ENCODE results near the gene RGS9BP. TPM values are rescaled to one million over a fixed set of nuclear protein-coding genes. Genes with fewer than 3 reads are reported as not detected.

RGS9BP gene
- total and polyA plus RNA-seq, 2 experiments from 2014 or later, result 0.83 TPM; not detected in 1

GRCh38 chr19:32720936-32721250 lies 45.2 kb downstream of the RGS9BP start (continued):
- TF ChIP-seq REST (IDR thresholded peaks at IDR 0.05; ENCODE audit: unreplicated experiment), result no peak
- TF ChIP-seq ZNF114 (CRISPR knock-in tag; IDR thresholded peaks at IDR 0.05), result no peak
- TF ChIP-seq NANOG (IDR thresholded peaks at IDR 0.05; ENCODE audit: borderline replicate concordance), result no peak
- TF ChIP-seq POLR2AphosphoS5 (IDR thresholded peaks at IDR 0.05; ENCODE audit: low read depth), result no peak
- TF ChIP-seq ZNF331 (CRISPR knock-in tag; IDR thresholded peaks at IDR 0.05; ENCODE audit: low read depth), result no peak
- TF ChIP-seq EZH2phosphoT487 (IDR thresholded peaks at IDR 0.05; ENCODE audit: unreplicated experiment), result no peak
- TF ChIP-seq CREB1 (CRISPR knock-in tag; IDR thresholded peaks at IDR 0.05; ENCODE audit: low read depth), result no peak
- no peak for TF ChIP-seq CTCF (conservative IDR thresholded peaks at IDR 0.05; ENCODE audit: low read depth in 2 of 2)
- no peak for TF ChIP-seq ETS1 (IDR thresholded peaks at IDR 0.05)
- no peak for TF ChIP-seq STAT1 (IDR thresholded peaks at IDR 0.05; ENCODE audit: unreplicated experiment)

Small RNA genes lying within 50 kb of the gene (small RNA-seq; reads per million reads assigned to genes)
- not detected for gene RN7SL789P (ENCODE audit: low replicate concordance)

Other genes with a start within 250 kb of the RGS9BP start
- 77.8 and 83.0 TPM in 2 replicates for gene PDCD5, start 94.7 kb upstream of the RGS9BP start, total RNA-seq (2014; rRNA removed; shearing (Covaris generic))
- gene PDCD5, start 94.7 kb upstream of the RGS9BP start, polyA plus RNA-seq (2016; fragmentation: Nextera tagmentation; extraction: Ambion mirVana), result 436 and 498 TPM in 2 replicates
- gene ANKRD27, start 668 bp upstream of the RGS9BP start, total RNA-seq (2014; rRNA removed; shearing (Covaris generic)), result 48.7 and 51.6 TPM in 2 replicates
- 16.5 and 16.7 TPM in 2 replicates for gene ANKRD27, start 668 bp upstream of the RGS9BP start, polyA plus RNA-seq (2016; fragmentation: Nextera tagmentation; extraction: Ambion mirVana)
- 3.5 and 3.9 TPM in 2 replicates for gene NUDT19, start 16.0 kb downstream of the RGS9BP start, total RNA-seq (2014; rRNA removed; shearing (Covaris generic))
- 2.1 and 2.4 TPM in 2 replicates for gene NUDT19, start 16.0 kb downstream of the RGS9BP start, polyA plus RNA-seq (2016; fragmentation: Nextera tagmentation; extraction: Ambion mirVana)
- 2.2 and 2.8 TPM in 2 replicates for gene TDRD12, start 43.9 kb downstream of the RGS9BP start, total RNA-seq (2014; rRNA removed; shearing (Covaris generic))
- 0.68 and 1.0 TPM in 2 replicates for gene TDRD12, start 43.9 kb downstream of the RGS9BP start, polyA plus RNA-seq (2016; fragmentation: Nextera tagmentation; extraction: Ambion mirVana)
- gene SLC7A9, start 193.9 kb downstream of the RGS9BP start, total RNA-seq (2014; rRNA removed; shearing (Covaris generic)), result not detected in 2 replicates
- 0.19 and 0.21 TPM in 2 replicates for gene SLC7A9, start 193.9 kb downstream of the RGS9BP start, polyA plus RNA-seq (2016; fragmentation: Nextera tagmentation; extraction: Ambion mirVana)